GM21390 (cell line): ENCODE data around the gene TTC28.
"Not testable (repeated sequence)": the region's sequence is repeated elsewhere in the genome, so short reads cannot be mapped to it uniquely, and the experiment has no call there.

Experiments
- ATAC-seq: cut with Tn5 transposase; IDR thresholded peaks from one replicate; pipeline ENCODE4 v1.9.1; 2021; ENCODE audit not compliant: unreplicated experiment

The TTC28 gene

GRCh38 chr22:28239941-28240340, 439.7 kb downstream of the TTC28 start:
- no peak for ATAC-seq

- ATAC-seq, result no peak
Observed at GRCh38 chr22:28237783-28238182, 441.9 kb downstream of the TTC28 start.

- no peak for ATAC-seq
Observed at GRCh38 chr22:28237112-28237511, 442.5 kb downstream of the TTC28 start.

- no peak for ATAC-seq
Observed at GRCh38 chr22:28232204-28232603, 447.4 kb downstream of the TTC28 start.

GRCh38 chr22:28231441-28231840, 448.2 kb downstream of the TTC28 start:
- no peak for ATAC-seq

GRCh38 chr22:28230671-28231070, 449.0 kb downstream of the TTC28 start:
- ATAC-seq, result no peak

GRCh38 chr22:28229566-28230485, 449.8 kb downstream of the TTC28 start:
- ATAC-seq, result no peak

- no peak for ATAC-seq
Observed at GRCh38 chr22:28223826-28224225, 455.8 kb downstream of the TTC28 start.

- ATAC-seq, result no peak
Observed at GRCh38 chr22:28222976-28223745, 456.5 kb downstream of the TTC28 start.

- ATAC-seq, result no peak
Observed at GRCh38 chr22:28222571-28222970, 457.1 kb downstream of the TTC28 start.

GRCh38 chr22:28222052-28222451, 457.6 kb downstream of the TTC28 start:
- no peak for ATAC-seq

GRCh38 chr22:28220626-28221363, 458.8 kb downstream of the TTC28 start:
- ATAC-seq, result no peak

- no peak for ATAC-seq
Observed at GRCh38 chr22:28217277-28217676, 462.4 kb downstream of the TTC28 start.

GRCh38 chr22:28214750-28215149, 464.9 kb downstream of the TTC28 start:
- not testable (repeated sequence) for ATAC-seq

- ATAC-seq, result not testable (repeated sequence)
Observed at GRCh38 chr22:28209457-28209856, 470.2 kb downstream of the TTC28 start.

- ATAC-seq, result no peak
Observed at GRCh38 chr22:28208787-28209186, 470.9 kb downstream of the TTC28 start.

GRCh38 chr22:28208036-28208435, 471.6 kb downstream of the TTC28 start:
- no peak for ATAC-seq

- ATAC-seq, result no peak
Observed at GRCh38 chr22:28207281-28208030, 472.2 kb downstream of the TTC28 start.

GRCh38 chr22:28205926-28206325, 473.7 kb downstream of the TTC28 start:
- ATAC-seq, result no peak

GRCh38 chr22:28204382-28204781, 475.3 kb downstream of the TTC28 start:
- no peak for ATAC-seq

- ATAC-seq, result no peak
Observed at GRCh38 chr22:28203286-28203685, 476.4 kb downstream of the TTC28 start.
